ENCODE results near the gene CD79A.
A peak's percentile ranks its signal among the peaks of the same experiment; 100 is the strongest.

CD79A gene

DNA sequence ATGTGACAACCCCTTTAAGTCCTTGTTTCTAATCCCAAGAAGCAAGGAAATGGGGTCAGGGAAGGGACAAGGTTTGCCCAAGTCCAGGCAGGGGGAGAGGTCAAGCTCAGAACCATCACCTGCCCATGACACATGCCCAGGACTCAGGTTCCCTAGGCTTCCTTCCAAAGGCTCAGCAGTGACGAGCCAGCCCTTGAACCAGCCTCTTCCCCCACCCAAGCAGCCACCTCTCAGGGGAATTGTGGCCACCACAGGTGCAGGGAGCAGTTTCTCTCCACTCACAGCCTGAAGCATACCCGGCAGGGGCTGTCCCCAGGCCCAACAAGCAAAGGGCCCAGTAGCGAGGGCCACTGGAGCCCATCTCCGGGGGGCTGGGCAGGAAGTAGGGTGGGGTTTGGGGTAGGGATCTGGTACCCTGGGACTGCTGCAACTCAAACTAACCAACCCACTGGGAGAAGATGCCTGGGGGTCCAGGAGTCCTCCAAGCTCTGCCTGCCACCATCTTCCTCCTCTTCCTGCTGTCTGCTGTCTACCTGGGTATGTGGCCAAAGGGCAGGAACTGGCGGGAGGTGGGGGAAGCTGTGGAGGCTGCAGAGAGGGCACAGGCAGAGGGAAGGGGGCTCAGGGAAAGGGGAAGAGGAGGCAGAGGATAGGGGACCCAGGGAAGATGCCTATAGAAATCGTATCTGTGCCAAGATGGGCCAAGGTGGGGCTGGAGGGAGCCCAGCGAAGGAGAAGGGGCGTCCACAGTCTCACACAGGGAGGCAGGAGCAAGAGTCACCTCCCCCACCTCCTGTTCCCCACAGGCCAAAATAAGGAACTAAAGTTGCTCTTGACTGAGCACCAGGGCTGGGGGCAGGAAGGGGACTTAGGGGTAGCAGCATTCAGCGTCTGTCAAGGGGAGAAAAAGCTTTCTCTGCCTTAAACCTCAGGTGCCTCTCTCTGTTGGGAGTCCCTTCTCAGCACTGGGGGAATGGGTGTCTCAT, at the start of gene CD79A:
TSS of gene CD79A (plus strand) at position 433 of the 986 bp plus-strand sequence. CDS start at position 459, 26 bp downstream.
- DNase-seq: peak; percentile 71

DNA sequence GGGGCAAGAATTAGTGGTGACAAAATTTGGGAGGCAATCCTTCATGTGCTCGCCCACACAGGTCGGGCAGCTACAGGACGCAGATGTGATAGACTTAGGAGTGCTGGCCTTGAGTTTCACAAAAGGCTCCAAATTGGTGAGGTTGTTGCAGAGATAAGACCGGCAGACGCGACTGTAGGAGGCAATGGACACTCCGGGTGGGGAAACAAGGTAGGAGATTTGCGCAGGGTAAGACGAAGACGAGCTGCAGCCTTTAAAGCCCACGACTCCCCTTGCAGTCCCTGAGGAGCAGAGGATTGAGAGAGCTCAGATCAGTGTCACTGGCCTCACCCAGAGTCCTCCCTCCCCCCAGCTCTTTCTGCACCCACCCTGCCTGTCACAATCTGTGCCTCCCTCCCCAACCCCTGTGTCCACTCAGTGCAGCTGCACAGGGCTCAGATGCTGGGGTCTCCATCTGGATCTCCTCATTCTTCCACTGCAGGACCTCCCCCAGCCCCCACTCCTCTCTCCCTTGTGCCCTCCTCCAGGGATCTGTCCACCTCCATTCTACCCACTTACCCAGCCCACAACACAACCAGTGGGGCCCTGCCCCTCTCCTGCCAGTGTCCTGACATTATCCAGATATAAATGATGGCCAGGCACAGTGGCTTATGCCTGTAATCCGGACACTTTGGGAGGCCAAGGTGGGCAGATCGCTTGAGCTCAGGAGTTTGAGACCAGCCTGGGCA, 38.9 kb upstream of the CD79A start:
- no peak for DNase-seq

DNA sequence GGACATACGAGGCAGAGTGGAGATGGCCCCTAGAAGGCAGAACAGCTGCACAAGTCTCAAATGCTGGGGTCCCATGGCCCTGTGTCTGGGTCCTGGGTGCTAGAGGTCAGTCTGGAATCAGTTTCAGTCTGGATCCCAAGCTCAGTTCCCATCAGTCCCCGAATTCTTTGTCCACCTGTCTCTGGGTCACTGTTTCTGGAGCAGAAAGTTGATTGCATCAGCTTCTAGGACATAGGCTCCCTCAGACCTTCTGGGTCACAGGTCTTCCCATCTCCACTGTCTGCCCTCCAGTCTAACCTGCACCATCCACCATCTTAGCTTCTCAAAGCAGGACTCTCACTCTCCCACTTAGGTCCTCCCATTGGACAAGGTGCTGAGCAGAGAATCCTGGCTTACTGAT, 37.9 kb upstream of the CD79A start:
- DNase-seq: no peak

DNA sequence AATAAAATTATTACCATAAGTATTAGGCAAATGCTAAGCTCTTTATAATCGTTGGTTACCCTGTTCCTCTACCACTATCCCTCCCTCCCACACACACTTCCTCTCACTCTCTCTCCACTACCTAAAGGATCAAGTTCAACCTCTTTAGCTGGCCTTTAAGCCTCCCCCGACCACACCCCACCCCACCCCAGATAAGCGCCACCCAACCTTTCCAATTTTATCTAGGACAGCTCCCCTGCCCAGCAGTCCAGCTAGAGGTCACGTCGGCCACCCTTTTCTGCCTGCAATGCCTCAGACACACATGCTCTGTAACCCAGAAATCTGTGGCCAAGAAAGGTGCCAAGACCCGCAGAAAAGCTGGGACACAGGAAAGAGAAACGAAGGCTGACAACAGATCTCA, 33.7 kb upstream of the CD79A start:
- DNase-seq: no peak

DNA sequence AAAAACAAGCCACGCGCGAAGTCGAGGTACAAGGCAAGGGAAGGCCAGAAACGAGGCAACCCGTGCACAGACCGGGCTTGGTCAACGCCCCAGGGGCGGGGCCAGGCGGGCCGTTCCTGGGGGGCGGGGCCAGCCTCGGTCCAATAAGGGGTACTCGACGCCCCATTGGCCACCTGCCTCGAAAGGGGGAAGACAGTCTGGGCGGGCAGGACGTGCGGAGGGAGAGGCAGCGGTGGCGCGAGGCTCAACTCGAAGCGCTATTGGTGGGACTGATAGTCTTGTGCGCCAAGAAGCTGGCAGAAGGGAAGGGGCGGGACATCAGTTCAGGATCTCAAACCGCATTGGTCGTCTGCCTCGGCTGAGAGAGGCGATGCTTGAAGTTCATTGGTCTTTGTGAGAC, 32.5 kb upstream of the CD79A start, which contains the start of gene LYPD4:
TSS of gene LYPD4 (minus strand) at position 83 of the 400 bp plus-strand sequence. CDS start 5,398 bp downstream, outside the sequence.
- no peak for DNase-seq

DNA sequence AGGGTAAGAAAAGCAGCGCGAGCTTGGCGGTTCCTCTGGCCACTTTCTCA, 32.3 kb upstream of the CD79A start, which contains the start of gene DMRTC2:
TSS of gene DMRTC2 (plus strand) at position 42 of the 50 bp plus-strand sequence. CDS start 2,387 bp downstream, outside the sequence.
- no peak for DNase-seq

DNA sequence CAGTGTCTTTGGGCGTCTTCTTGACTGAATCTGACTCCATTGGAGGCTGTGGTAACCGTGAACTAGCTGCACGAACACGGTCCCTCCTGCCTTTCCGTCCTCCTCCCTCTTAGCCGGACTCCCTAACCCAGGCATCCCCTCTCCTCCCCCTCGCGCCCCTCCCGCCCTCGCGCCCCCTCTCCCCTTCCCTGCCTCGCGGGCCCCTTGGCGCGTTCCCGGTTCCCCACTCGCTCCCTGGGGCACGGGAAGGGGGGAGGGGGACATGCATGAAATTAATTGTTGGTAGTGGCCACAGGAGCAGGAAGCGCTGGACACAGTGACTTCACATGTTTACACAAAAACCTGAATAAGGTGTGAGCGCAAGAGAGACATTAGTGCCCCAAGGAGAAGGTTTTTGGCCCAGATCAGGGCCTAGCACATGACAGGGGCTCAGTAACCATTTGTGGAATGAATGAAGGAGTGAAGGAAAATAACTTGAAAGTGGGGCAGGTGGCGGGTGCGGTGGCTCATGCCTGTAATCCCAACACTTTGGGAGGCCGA, 32.0 kb upstream of the CD79A start:
- DNase-seq: no peak

DNA sequence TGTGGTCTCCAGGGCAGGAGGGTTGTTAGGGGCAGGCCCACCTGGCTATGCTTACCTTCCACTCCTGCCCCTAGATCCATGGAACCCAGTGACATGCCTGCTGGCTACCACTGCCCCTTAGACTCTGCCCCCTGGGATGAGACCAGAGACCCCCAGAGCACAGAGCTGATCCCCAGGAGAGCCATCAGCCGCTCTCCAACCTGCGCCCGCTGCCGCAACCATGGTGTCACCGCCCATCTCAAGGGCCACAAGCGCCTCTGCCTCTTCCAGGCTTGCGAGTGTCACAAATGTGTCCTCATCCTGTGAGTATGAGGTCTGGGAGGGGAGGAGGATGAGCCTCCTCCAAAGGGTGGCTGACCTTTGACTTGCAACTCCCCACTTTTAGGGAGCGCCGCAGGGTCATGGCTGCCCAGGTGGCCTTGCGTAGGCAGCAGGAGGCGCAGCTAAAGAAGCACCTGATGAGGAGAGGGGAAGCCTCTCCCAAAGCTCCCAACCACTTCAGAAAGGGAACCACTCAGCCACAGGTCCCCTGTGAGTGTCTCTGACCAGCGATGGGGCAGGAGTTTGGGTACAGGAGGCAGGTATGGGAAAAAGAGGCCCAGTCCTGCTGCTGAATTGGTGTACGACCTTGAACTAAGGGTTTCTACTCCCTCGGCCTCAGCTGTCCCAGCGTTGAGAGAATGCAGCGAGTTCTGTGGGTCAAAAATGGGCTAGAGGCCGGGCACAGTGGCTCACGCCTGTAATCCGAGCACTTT, 29.6 kb upstream of the CD79A start:
- no peak for DNase-seq

DNA sequence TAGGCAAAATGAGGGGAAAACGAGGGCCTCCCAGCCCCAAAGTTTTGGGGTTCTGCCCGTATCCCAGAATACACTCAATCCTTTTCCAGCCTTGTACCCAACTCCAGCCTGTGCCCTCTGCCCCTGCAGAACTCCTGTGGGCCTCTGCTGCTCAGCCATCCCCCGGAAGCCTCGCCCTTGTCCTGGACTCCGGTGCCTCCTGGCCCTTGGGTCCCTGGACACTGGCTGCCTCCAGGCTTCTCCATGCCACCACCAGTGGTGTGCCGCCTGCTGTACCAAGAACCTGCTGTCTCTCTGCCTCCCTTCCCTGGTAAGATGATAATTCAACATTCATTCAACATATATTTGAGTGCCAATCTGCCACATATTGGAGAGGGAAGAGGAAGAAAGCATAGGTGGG, 28.4 kb upstream of the CD79A start:
- no peak for DNase-seq

DNA sequence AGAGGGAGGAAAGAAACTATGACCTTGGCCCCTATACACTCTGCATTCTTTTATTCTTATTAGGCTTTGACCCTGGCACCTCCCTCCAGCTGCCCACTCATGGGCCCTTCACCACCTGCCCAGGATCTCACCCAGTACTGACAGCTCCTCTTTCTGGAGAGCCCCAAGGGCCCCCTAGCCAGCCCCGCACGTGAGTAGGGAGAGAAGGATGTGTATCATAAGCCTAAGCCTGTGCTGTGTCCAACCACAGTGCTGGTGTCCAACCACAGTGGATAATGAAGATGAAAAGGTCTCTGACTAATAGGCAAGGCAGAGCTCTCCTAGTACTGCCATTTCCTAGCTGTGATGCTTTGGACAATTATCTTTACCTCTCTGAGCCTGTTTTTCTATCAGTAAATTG, 28.0 kb upstream of the CD79A start:
- DNase-seq: no peak

DNA sequence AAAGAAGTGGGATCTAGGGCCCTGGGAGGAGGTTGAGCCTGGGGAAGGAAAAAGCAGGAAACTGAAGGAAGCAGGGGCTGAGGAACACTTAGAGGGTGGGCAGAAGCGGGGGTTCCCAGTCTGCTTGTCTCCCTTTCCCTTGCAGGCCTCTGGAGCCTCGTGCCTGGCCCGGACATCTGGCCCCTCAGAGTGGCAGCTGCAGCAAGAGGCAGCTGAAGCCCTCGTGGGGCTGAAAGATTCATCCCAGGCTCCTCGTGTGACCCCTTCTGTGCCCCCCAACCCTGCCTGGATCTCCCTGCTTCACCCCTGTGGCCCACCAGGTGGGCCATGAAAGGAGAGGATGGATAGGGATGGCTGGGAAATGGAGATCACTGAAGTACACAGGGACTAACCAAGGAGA, 26.7 kb upstream of the CD79A start:
- no peak for DNase-seq

DNA sequence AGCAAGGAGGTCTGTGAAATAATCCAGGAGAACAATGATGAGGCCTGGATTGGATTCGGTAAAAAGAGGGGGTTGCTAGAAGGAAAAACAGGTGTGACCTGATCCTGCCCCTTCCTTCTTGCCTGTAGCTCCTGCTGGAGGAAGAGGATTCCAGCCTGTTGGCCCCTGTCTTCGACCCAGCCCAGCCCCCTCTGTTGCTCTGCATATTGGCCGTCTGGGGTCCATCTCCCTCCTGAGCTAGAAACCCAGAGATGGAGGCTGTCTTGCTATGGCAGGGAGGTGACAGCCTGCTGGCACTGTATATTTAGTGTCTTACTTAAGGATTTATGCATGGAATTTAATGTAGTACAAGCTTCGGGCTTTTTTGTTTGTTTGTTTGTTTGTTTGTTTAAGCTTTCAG, 25.6 kb upstream of the CD79A start:
- DNase-seq: no peak

DNA sequence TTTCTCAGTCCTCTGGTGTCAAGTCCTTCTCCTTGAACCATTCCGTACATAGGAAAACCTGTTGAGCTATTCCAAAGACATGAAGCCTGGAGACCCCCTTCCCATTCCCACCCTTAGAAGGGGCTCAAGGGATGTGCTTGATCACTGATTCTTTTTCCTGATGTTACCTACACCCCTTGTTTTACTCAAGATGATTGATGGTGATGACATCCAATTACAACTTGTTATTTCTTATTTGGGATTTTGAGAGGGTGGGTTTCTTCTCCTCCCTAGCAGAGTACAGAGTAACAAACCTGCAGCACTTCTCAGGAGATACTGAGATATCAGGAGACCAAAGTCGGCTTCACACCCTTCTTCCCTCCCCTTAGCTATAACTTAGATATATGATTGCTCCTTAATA, 23.7 kb upstream of the CD79A start:
- DNase-seq: no peak

DNA sequence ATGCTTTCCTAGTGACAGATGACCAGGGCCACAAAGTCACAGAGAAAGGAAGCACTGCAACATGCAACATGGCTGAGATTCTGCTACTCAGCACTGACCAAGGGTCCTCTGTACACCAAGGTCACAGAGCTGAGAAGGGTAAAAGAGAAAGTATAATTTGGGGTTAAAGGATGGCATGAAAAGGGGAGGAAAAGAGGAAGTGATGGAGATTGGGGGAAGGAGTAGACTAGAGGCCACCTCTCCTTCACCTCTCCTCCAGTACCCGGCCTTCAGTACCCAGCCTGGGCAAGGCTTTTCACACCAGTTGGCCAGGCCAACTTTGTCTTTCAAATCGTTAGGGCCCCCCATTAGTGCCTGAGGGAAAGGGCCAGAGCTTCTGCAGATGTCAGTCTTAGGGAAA, 23.3 kb upstream of the CD79A start:
- no peak for DNase-seq

DNA sequence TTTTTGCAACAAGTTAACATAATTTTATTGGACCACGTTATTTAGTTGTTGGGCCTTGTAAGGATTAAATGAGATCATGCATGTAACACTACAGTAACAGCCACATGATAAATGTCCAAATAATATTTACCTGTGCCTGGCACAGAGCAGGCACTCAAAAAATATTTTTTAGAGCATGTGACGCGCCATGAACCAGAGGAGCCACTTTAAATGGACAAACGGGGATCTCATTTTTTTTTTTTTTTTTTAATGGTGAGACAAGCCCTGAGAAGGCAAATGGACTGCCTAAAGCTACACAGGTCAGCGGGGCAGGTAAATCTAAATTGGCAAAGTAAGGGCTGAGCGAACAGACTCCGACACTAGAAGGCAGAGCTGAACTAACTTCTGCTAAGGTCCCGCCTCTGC, 17.9 kb upstream of the CD79A start:
- no peak for DNase-seq

DNA sequence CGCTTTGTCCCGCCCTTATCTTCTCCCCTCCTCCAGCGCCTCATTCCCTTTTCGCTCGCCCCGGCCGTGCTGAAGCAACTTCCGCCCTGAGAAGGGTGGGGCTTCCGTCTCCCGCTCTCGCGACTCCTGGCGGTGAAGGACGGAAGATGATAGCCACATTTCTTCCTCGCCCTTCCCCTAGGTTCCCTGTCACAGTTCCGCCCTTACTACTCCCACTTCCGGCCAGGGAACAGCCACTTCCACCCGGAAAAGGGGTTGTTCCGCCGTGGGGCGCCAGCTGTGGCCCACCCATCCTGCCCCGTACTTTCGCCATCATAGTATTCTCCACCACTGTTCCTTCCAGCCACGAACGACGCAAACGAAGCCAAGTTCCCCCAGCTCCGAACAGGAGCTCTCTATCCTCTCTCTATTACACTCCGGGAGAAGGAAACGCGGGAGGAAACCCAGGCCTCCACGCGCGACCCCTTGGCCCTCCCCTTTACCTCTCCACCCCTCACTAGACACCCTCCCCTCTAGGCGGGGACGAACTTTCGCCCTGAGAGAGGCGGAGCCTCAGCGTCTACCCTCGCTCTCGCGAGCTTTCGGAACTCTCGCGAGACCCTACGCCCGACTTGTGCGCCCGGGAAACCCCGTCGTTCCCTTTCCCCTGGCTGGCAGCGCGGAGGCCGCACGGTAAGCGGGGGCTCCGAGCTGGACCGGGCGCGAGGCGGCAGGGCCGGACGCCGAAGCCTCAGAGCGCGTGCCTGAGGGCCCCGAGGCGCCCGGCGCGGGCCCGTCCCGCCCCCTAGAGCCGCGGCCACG, 17.3 kb upstream of the CD79A start, which contains the start of gene RPS19:
TSS of gene RPS19 (plus strand) at position 638 of the 801 bp plus-strand sequence. CDS start 520 bp downstream, outside the sequence.
- DNase-seq: peak; percentile 99

DNA sequence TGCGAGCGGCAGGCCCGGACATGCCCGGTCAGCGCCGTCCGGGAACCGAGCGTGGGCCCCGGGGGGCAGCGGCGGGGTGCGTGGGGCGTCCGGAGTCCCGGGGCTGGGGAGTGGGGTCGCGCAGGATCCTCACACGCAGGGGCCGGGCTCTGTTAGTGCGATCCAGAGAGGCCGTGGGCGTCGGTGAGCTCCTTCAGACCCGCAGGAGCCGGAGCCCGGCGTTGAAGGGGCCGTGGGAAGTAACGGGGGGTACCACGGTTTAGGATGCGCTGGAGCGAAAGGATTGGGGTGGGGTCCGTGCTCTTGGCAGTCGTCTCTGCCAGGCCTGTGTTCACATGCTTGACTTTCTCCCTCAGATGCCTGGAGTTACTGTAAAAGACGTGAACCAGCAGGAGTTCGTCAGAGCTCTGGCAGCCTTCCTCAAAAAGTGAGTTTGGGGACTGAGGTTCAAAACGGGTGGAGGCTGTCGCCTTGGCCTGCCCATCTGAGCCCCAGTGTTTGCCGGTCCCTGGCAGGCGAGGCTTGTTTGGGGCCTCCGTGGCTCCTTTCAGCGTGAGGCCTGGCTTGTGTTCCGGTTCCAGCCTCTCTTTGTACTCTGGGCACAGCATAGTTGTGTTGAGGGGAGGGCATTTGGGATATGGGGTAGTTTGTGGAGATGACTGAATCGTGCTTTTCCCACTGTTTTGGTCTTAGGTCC, 16.5 kb upstream of the CD79A start:
- no peak for DNase-seq

DNA sequence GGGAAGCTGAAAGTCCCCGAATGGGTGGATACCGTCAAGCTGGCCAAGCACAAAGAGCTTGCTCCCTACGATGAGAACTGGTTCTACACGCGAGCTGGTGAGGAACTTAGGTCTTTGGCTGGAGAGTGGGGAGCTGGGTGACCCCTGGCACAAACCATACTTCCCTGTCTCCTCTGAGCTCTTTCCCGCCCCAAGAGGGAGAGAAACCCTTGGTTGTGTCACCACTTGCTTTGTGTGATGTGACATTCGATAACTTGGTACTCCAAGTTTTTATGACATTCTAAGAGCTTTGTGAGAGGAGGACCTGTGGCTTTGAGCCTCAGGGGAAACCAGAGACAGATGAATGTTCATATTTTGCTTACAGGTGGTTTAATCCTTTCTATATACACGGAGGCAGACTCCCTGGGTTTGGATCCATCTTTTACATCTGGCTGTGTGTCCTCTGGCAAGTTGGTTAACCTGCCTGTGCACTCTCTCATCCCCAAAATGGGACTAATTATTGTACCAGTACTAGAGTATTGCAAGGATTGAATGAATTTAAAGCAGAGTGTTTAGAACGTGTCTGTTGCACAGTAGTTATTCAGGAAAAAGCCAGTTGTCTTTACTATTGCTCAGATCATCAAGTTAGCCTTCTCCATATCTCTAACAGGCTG, 15.8 kb upstream of the CD79A start:
- DNase-seq: no peak

DNA sequence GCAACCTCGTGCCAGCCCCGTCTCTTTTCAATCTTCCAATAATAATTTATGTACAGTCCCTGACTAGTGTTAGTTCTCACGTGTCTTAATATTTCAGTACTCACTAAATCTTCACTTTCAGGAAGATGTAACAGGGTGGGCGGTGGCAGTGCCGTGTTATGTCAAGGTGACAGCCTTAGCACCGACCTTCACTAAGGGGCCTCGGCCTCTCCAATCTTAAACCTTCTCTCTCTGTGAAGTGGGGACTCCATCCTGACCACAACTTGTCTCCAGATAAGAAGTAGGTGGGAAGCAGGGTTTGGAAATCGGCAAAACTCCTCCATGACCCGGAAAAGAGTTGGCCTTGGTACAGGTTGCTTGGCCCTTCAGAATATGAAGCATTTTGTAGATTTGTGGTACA, 15.2 kb upstream of the CD79A start:
- DNase-seq: no peak

DNA sequence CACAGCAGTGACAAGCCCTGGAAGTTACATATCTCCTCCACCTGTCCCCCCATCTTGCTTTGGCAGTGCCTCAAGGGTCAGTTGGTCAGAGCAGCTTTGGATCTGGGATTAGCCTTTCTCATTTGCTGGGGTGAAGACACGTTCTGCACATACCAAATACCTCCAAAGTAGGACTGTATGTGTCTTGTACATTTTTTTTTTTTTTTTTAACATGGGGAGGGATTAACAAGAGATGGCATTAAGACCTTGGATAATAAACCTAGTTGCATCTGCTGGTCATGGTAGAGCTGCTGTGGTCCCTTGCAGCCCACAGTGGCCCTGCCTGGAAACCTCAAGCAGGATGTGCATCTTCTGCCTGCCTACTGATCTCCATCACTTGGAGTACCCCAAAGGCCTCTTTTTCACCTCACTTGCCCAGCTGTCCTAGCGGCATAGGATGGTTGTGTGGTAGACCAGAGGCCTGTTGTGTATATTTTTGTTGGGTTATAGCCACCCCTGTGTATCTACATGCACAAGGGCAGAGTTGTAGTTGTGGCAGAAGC, 14.6 kb upstream of the CD79A start:
- no peak for DNase-seq
